GM12878 (cell line): ENCODE results near the gene TAMALIN. TPM values are rescaled to one million over a fixed set of nuclear protein-coding genes. Genes with fewer than 3 reads are reported as not detected.

Experiments used
- ATAC-seq: fragments of 200-7000 bp; cut with Tn5 transposase; 3 replicates; pipeline ENCODE4 v1.9.1; 2020; ENCODE audit warnings: mild to moderate bottlenecking, moderate library complexity
- BruUV-seq: library from RNA; stranded (reverse); fragments of 400-500 nt; replicated peaks from 2 replicates; lab custom pipeline; 2021; lab: Mats Ljungman, UMichigan
- CTCF ChIA-PET: fragments of 300-600 bp; sonication (Branson Sonifier 250); formaldehyde crosslinking; extraction: SDS; loops from one replicate; lab custom pipeline; 2021; ENCODE audit warnings: inconsistent platforms; lab: Yijun Ruan, JAX
- POLR2A ChIA-PET: fragments of 350-600 bp; formaldehyde crosslinking; extraction: SDS; loops from one replicate; lab custom pipeline; 2021; ENCODE audit warnings: inconsistent platforms; lab: Charles Lee
- RAD21 ChIA-PET: fragments of 300-600 bp; sonication (Branson Sonifier 250); formaldehyde crosslinking; loops from one replicate; lab custom pipeline; 2023; ENCODE audit warnings: antibody characterized with exemption; ENCODE audit not compliant: unreplicated experiment; lab: Charles Lee
- SMC1A ChIA-PET: fragments of 300-600 bp; sonication (Branson Sonifier 250); formaldehyde crosslinking; loops from one replicate; lab custom pipeline; 2023; ENCODE audit not compliant: unreplicated experiment, uncharacterized antibody; lab: Charles Lee
- DNase-seq: peaks from one replicate; pipeline ENCODE4 v3.0.0-alpha.2; 2011; ENCODE audit warnings: low read depth, low spot score
- FAIRE-seq: peaks from 3 replicates; lab custom pipeline; 2011; peaks lifted over from hg19 to GRCh38; lab: Jason Lieb, UNC
- H2AFZ ChIP-seq: 2 replicates; pipeline ENCODE4 v1.6.0; 2011; ENCODE audit warnings: low read depth, low read length, control low read depth; ENCODE audit not compliant: control insufficient read depth
- H3K27ac ChIP-seq: 2 replicates; pipeline ENCODE4 v1.5.1; 2011; ENCODE audit warnings: control low read depth; ENCODE audit not compliant: control insufficient read depth, insufficient read depth
- H3K27me3 ChIP-seq, 2 experiments: replicated peaks in 1 of 2; 2 replicates each; pipeline versions ENCODE4 v1.6.0 to v1.6.1; 2011; ENCODE audit warnings: low read length in 1 of 2; ENCODE audit not compliant: control insufficient read depth in 2 of 2, insufficient read depth in 2 of 2
- H3K36me3 ChIP-seq, 2 experiments: 2 replicates each; pipeline ENCODE4 v1.5.1; 2011; ENCODE audit warnings: low read length in 1 of 2; ENCODE audit not compliant: control insufficient read depth in 2 of 2, insufficient read depth in 2 of 2
- H3K4me1 ChIP-seq: 2 replicates; pipeline ENCODE4 v1.6.1; 2011; ENCODE audit warnings: mild to moderate bottlenecking, low read length, moderate library complexity, mixed read lengths; ENCODE audit not compliant: control insufficient read depth, insufficient read depth
- H3K4me2 ChIP-seq: 2 replicates; pipeline ENCODE4 v1.6.0; 2011; ENCODE audit warnings: control low read depth; ENCODE audit not compliant: control insufficient read depth, insufficient read depth
- H3K4me3 ChIP-seq: fragments of 200-600 bp; sonication (generic); 2 replicates; pipeline ENCODE4 v1.5.1; 2016
- H3K79me2 ChIP-seq: 2 replicates; pipeline ENCODE4 v1.6.0; 2011; ENCODE audit warnings: low read length; ENCODE audit not compliant: control insufficient read depth, insufficient read depth
- H3K9ac ChIP-seq: 2 replicates; pipeline ENCODE4 v1.8.0; 2011; ENCODE audit warnings: low read length, control low read depth, mixed read lengths; ENCODE audit not compliant: control insufficient read depth, insufficient read depth
- H3K9me3 ChIP-seq: replicated peaks from 3 replicates; pipeline ENCODE4 v1.5.1; 2011; ENCODE audit warnings: mild to moderate bottlenecking, low read length; ENCODE audit not compliant: control insufficient read depth, insufficient read depth
- H4K20me1 ChIP-seq: 2 replicates; pipeline ENCODE4 v1.6.0; 2011; ENCODE audit not compliant: control insufficient read depth, insufficient read depth
- BRCA1 ChIP-seq: IDR thresholded peaks from 2 replicates; pipeline ENCODE4 v1.6.1; 2011; ENCODE audit warnings: low read depth, low read length, improper control_type of control experiment
- CBX3 ChIP-seq: fragments of 200-600 bp; sonication (generic); IDR thresholded peaks from 2 replicates; pipeline ENCODE4 v1.6.1; 2016; ENCODE audit warnings: low read depth, borderline replicate concordance
- CBX5 ChIP-seq: sonication (generic); IDR thresholded peaks from 2 replicates; pipeline ENCODE4 v1.6.1; 2016; ENCODE audit warnings: low read depth, moderate library complexity, mild to moderate bottlenecking, inconsistent platforms
- CHD1 ChIP-seq: IDR thresholded peaks from 2 replicates; pipeline ENCODE4 v1.6.1; 2012; ENCODE audit warnings: low read depth, low read length, improper control_type of control experiment
- CREB1 ChIP-seq: IDR thresholded peaks from 2 replicates; pipeline ENCODE4 v1.6.1; 2012; ENCODE audit warnings: low read depth, mild to moderate bottlenecking, inconsistent platforms
- CREM ChIP-seq: IDR thresholded peaks from 2 replicates; pipeline ENCODE4 v1.6.1; 2014; ENCODE audit warnings: antibody characterized with exemption, low read depth
- EED ChIP-seq: sonication (generic); IDR thresholded peaks from 2 replicates; pipeline ENCODE4 v1.6.1; 2016; ENCODE audit warnings: antibody characterized with exemption, low read depth
- FOXM1 ChIP-seq: IDR thresholded peaks from 2 replicates; pipeline ENCODE4 v1.6.1; 2012; ENCODE audit warnings: low read depth, mild to moderate bottlenecking, inconsistent platforms, low read length, moderate library complexity
- IKZF1 ChIP-seq: fragments of 450-650 bp; conservative IDR thresholded peaks from 2 replicates; pipeline ENCODE4 v1.6.1; 2017; ENCODE audit warnings: antibody characterized with exemption, mild to moderate bottlenecking
- IKZF2 ChIP-seq, 2 experiments: fragments of 450-650 bp; IDR thresholded peaks; 2 replicates each; pipeline ENCODE4 v1.6.1; 2017; ENCODE audit warnings: mild to moderate bottlenecking in 2 of 2, moderate library complexity in 2 of 2
- JUND ChIP-seq: IDR thresholded peaks from 2 replicates; pipeline ENCODE4 v1.6.1; 2012; ENCODE audit warnings: low read depth, mild to moderate bottlenecking, low read length, improper control_type of control experiment, moderate library complexity
- KAT2A ChIP-seq: conservative IDR thresholded peaks from 2 replicates; pipeline ENCODE4 v1.6.1; 2011; ENCODE audit warnings: low read depth, low read length; ENCODE audit not compliant: control insufficient read depth
- MTA2 ChIP-seq: fragments of 450-650 bp; IDR thresholded peaks from 2 replicates; pipeline ENCODE4 v1.6.1; 2016; ENCODE audit warnings: low read depth, mild to moderate bottlenecking, moderate library complexity
- RBBP5 ChIP-seq: fragments of 200-600 bp; sonication (generic); conservative IDR thresholded peaks from 2 replicates; pipeline ENCODE4 v1.6.1; 2016
- RUNX3 ChIP-seq: IDR thresholded peaks from 2 replicates; pipeline ENCODE4 v1.6.1; 2012; ENCODE audit warnings: low read length, inconsistent platforms
- SRF ChIP-seq, 2 experiments: IDR thresholded peaks; 2 replicates each; pipeline ENCODE4 v1.6.1; 2011; ENCODE audit warnings: low read depth in 2 of 2, low read length in 2 of 2, mild to moderate bottlenecking in 1 of 2, moderate library complexity in 1 of 2
- YBX1 ChIP-seq: fragments of 450-650 bp; IDR thresholded peaks from 2 replicates; pipeline ENCODE4 v1.6.1; 2016; ENCODE audit warnings: antibody characterized with exemption
- ZBTB11 ChIP-seq: fragments of 450-650 bp; formaldehyde crosslinking; IDR thresholded peaks from 2 replicates; pipeline ENCODE4 v1.5.0; 2022; ENCODE audit warnings: mild to moderate bottlenecking, missing genetic modification characterization
- WGBS: methylation state at CpG from one replicate; pipeline ENCODE4 v1.1.6; 2016; ENCODE audit warnings: low lambda C conversion rate; ENCODE audit not compliant: insufficient replicate concordance, insufficient coverage; ENCODE audit errors: missing lambda C conversion rate; 5-methylcytosine and 5-hydroxymethylcytosine counted together
- in situ Hi-C: fragments of 300-500 bp; cut with MboI; formaldehyde crosslinking; loops from 9 replicates; pipeline ENCODE4 v1.14.3; 2018; ENCODE audit warnings: mixed read lengths
- intact Hi-C: fragments of 100-400 bp; cut with micrococcal nuclease; formaldehyde crosslinking; loops from one replicate; pipeline ENCODE4 v1.14.2; 2022; ENCODE audit not compliant: unreplicated experiment
- polyA plus RNA-seq, 11 experiments: library from polyadenylated mRNA; depleted of rRNA in 4 of 11; unstranded in 6 of 11; stranded (reverse) in 5 of 11; fragments of >200 nt; fragmentation: Nextera tagmentation in 4 of 11; fragmentation: Illumina TruSeq in 1 of 11; extraction: Ambion mirVana in 4 of 11; extraction: Trizol in 1 of 11; gene quantifications; 1 replicate in 1 of 11; 2 replicates in 10 of 11; pipeline versions ENCODE4 v1.2.1 to v1.2.3, GENCODE V29; 2011 to 2016; ENCODE audit warnings: inconsistent platforms in 2 of 11, missing spikeins in 2 of 11, low read depth in 1 of 11
- total RNA-seq, 4 experiments: library from RNA; depleted of rRNA in 3 of 4; stranded (reverse); fragments of >200 nt in 3 of 4; fragmentation: Illumina TruSeq in 1 of 4; extraction: Trizol in 1 of 4; gene quantifications; 2 replicates each; pipeline versions ENCODE4 v1.2.1 to v1.2.3, GENCODE V29; 2013 to 2021
- TF ChIP-seq, protein P1 (sequence below): IDR thresholded peaks from 2 replicates; pipeline ENCODE4 v1.6.1; 2011; ENCODE audit warnings: borderline replicate concordance, low read depth, mild to moderate bottlenecking, moderate library complexity, mixed read lengths, low read length; ENCODE audit not compliant: insufficient read depth; ENCODE audit errors: extremely low read length

TAMALIN gene
- total and polyA plus RNA-seq, 10 of the 15 experiments (the other 5 are each of a cell fraction or from before 2014, with no cell fraction given) = 0.09 to 0.58 (median 0.19) TPM; not detected in 4

- WGBS = 1% methylated on average over 30 of the region's 48 CpGs
- in situ Hi-C loops = no loop called here
- no TSS peak for BruUV-seq
- peak overlapping the region; percentile 64 for H2AFZ ChIP-seq
- H3K36me3 ChIP-seq = no peaks in the 10 kb centered on the region
- intact Hi-C loops = no loop called here
- no peaks in the 10 kb centered on the region; a peak in 1 of 4 replicates for H3K27me3 ChIP-seq
- no peaks in the 10 kb centered on the region for H4K20me1 ChIP-seq
- peak; percentile 55 for DNase-seq
- no peak overlapping the region for H3K27ac ChIP-seq
- peaks cover 17% of the 10 kb centered on the region for H3K4me1 ChIP-seq
- FAIRE-seq = peak; percentile 95
- RAD21 ChIA-PET = interaction anchor here (0.7 to 4.3 kb wide), 14 partner anchors 9 to 89 kb away, joined by 3 to 44 read pairs (median 8); partner anchors contain the start of genes ATG101 and NR4A1
- SMC1A ChIA-PET = interaction anchor here (0.7 to 13.7 kb wide), 12 partner anchors 9 to 88 kb away, joined by 3 to 322 read pairs (median 6); partner anchors contain the start of genes ATG101 and NR4A1
- H3K9ac ChIP-seq = peak overlapping the region; percentile 56
- H3K79me2 ChIP-seq = no peaks in the 10 kb centered on the region
- H3K4me2 ChIP-seq = peak overlapping the region; percentile 88
- peak overlapping the region; percentile 51; the same call in 1 of the 2 replicates for H3K4me3 ChIP-seq
- no peaks in the 10 kb centered on the region for H3K9me3 ChIP-seq
- ATAC-seq = peak; percentile 94
- CTCF ChIA-PET = interaction anchor here (0.9 to 15.6 kb wide), 18 partner anchors 8 to 246 kb away, joined by 3 to 622 read pairs (median 6); partner anchors contain the start of genes ATG101, NR4A1 and SMIM41
- POLR2A ChIA-PET = interaction anchor here (0.6 to 6.0 kb wide), 11 partner anchors 15 to 1254 kb away, joined by 3 to 24 read pairs (median 5); partner anchors contain the start of genes ATG101 and NR4A1
- no peak for TF ChIP-seq YBX1
- TF ChIP-seq IKZF2 (IDR thresholded peaks at IDR 0.05) = peak; percentile 62 to 67
- TF ChIP-seq KAT2A = no peak
- TF ChIP-seq, protein P1, sequence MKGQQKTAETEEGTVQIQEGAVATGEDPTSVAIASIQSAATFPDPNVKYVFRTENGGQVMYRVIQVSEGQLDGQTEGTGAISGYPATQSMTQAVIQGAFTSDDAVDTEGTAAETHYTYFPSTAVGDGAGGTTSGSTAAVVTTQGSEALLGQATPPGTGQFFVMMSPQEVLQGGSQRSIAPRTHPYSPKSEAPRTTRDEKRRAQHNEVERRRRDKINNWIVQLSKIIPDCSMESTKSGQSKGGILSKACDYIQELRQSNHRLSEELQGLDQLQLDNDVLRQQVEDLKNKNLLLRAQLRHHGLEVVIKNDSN = no peak
- no peak for TF ChIP-seq SRF (IDR thresholded peaks at IDR 0.05; ENCODE audit: low read depth in 2 of 2, low read length in 2 of 2)
- peak; percentile 90 for TF ChIP-seq CREB1
- TF ChIP-seq CHD1 = no peak
- TF ChIP-seq EED = peak; percentile 47
- TF ChIP-seq IKZF1 = peak; percentile 85
- TF ChIP-seq MTA2 = no peak; the same call in 1 of the 2 replicates
- TF ChIP-seq CREM = peak; percentile 83
- no peak for TF ChIP-seq ZBTB11
- TF ChIP-seq JUND = peak; percentile 66; the same call in 1 of the 2 replicates
- TF ChIP-seq BRCA1 = no peak
- no peak for TF ChIP-seq CBX5
- TF ChIP-seq RBBP5 = no peak
- no peak for TF ChIP-seq CBX3
- peak; percentile 40; the same call in 1 of the 2 replicates for TF ChIP-seq RUNX3
- TF ChIP-seq FOXM1 = no peak
Observed at GRCh38 chr12:52032804-52033445, 26.2 kb downstream of the TAMALIN start.
